Astrocyte (in vitro differentiated cells and primary cell): ENCODE data around the gene RASSF6. TPM values are rescaled to one million over a fixed set of nuclear protein-coding genes. Genes with fewer than 3 reads are reported as not detected.

Experiments used
- DNase-seq: peaks from one replicate; pipeline ENCODE4 v3.0.0-alpha.2; 2010; ENCODE audit warnings: low read depth
- FAIRE-seq: peaks from 2 replicates; lab custom pipeline; 2011; peaks lifted over from hg19 to GRCh38; lab: Jason Lieb, UNC
- H2AFZ ChIP-seq: 2 replicates; pipeline ENCODE4 v1.6.0; 2012; ENCODE audit warnings: low read depth, low read length, inconsistent platforms
- H3K27ac ChIP-seq: 2 replicates; pipeline ENCODE4 v1.5.1; 2011; ENCODE audit warnings: low read depth, low read length, inconsistent platforms
- H3K27me3 ChIP-seq: 2 replicates; pipeline ENCODE4 v1.6.0; 2011; ENCODE audit warnings: low read length, inconsistent platforms; ENCODE audit not compliant: insufficient read depth
- H3K36me3 ChIP-seq: 2 replicates; pipeline ENCODE4 v1.5.1; 2011; ENCODE audit warnings: low read length, inconsistent platforms; ENCODE audit not compliant: insufficient read depth
- H3K4me1 ChIP-seq: 2 replicates; pipeline ENCODE4 v1.5.1; 2011; ENCODE audit warnings: low read length, inconsistent platforms; ENCODE audit not compliant: insufficient read depth
- H3K4me2 ChIP-seq: 2 replicates; pipeline ENCODE4 v1.6.0; 2012; ENCODE audit warnings: low read length, inconsistent platforms
- H3K4me3 ChIP-seq: 2 replicates; pipeline ENCODE4 v1.5.1; 2011; ENCODE audit warnings: low read depth, mild to moderate bottlenecking, low read length, inconsistent platforms; ENCODE audit not compliant: insufficient read depth
- H3K79me2 ChIP-seq: 2 replicates; pipeline ENCODE4 v1.6.0; 2012; ENCODE audit warnings: mild to moderate bottlenecking, low read length, inconsistent platforms; ENCODE audit not compliant: insufficient read depth
- H3K9ac ChIP-seq: 2 replicates; pipeline ENCODE4 v1.6.0; 2012; ENCODE audit warnings: mild to moderate bottlenecking, low read length, inconsistent platforms
- H3K9me3 ChIP-seq: 2 replicates; pipeline ENCODE4 v1.5.1; 2012; ENCODE audit warnings: low read depth, mild to moderate bottlenecking, low read length, inconsistent platforms; ENCODE audit not compliant: insufficient read depth
- H4K20me1 ChIP-seq: 2 replicates; pipeline ENCODE4 v1.6.0; 2012; ENCODE audit warnings: low read length, inconsistent platforms; ENCODE audit not compliant: insufficient read depth
- H3K27ac Mint-ChIP-seq: one replicate; pipeline ENCODE4 v1.8.0; 2021; ENCODE audit warnings: mild to moderate bottlenecking, mixed read lengths; ENCODE audit not compliant: unreplicated experiment
- H3K27me3 Mint-ChIP-seq: one replicate; pipeline ENCODE4 v1.8.0; 2021; ENCODE audit warnings: low read depth, mixed read lengths; ENCODE audit not compliant: unreplicated experiment
- H3K36me3 Mint-ChIP-seq: one replicate; pipeline ENCODE4 v1.8.0; 2021; ENCODE audit warnings: low read depth, mixed read lengths; ENCODE audit not compliant: unreplicated experiment
- H3K4me1 Mint-ChIP-seq: one replicate; pipeline ENCODE4 v1.8.0; 2021; ENCODE audit warnings: low read depth, mixed read lengths; ENCODE audit not compliant: unreplicated experiment
- H3K4me3 Mint-ChIP-seq: one replicate; pipeline ENCODE4 v1.8.0; 2021; ENCODE audit warnings: mild to moderate bottlenecking, moderate library complexity, mixed read lengths; ENCODE audit not compliant: unreplicated experiment
- H3K9me3 Mint-ChIP-seq: one replicate; pipeline ENCODE4 v1.8.0; 2021; ENCODE audit warnings: mild to moderate bottlenecking, mixed read lengths; ENCODE audit not compliant: unreplicated experiment
- EZH2 ChIP-seq: IDR thresholded peaks from 2 replicates; pipeline ENCODE4 v1.6.1; 2012; ENCODE audit warnings: mild to moderate bottlenecking, low read length, inconsistent platforms; ENCODE audit not compliant: insufficient read depth
- total RNA-seq: library from RNA; stranded (reverse); gene quantifications from 2 replicates; pipeline ENCODE4 v1.2.1, GENCODE V29; 2021
- TF ChIP-seq, protein P1 (sequence below): IDR thresholded peaks from 2 replicates; pipeline ENCODE4 v1.5.1; 2011; ENCODE audit warnings: low read depth, mild to moderate bottlenecking, inconsistent platforms, low read length, moderate library complexity; ENCODE audit not compliant: insufficient read depth

The RASSF6 gene
- total RNA-seq, 1 donor from 2014 or later: 0.14 TPM

DNA sequence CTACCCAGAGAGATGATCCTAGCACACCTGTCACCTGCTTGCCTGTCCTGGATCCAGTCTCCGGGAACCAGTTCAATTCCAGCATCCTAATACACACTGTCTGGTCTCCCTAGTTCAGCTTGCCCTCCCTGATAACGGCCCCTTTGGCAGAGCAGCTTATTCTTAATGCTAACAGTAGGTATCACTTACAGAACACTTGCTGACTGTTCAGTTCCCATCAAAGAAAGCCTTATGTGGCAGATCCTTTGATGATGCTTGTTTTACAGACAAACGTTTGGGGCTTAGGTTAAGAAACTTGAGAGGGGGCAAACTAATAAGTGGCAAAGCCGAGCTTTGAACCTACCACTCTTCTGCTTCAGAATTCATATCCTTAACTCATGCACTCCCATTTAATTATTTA, 890 bp downstream of the RASSF6 start:
- Histone ChIP-seq H3K9me3 (no peaks in the 10 kb centered on the region), H3K27ac (no peak overlapping the region), H3K36me3 (no peaks in the 10 kb centered on the region), H3K4me2 (no peak overlapping the region), H2AFZ (no peak overlapping the region), H3K4me3 (no peak overlapping the region), H4K20me1 (no peaks in the 10 kb centered on the region), H3K27me3 (peaks cover 3% of the 10 kb centered on the region), H3K4me1 (no peaks in the 10 kb centered on the region), H3K79me2 (no peaks in the 10 kb centered on the region), H3K9ac (no peak overlapping the region)
- Mint-ChIP-seq H3K27me3 (peaks cover 3% of the 10 kb centered on the region), H3K4me1 (peaks cover 6% of the 10 kb centered on the region), H3K36me3 (no peaks in the 10 kb centered on the region), H3K4me3 (no peak overlapping the region), H3K9me3 (no peaks in the 10 kb centered on the region), H3K27ac (no peak overlapping the region)
- DNase-seq: no peak
- TF ChIP-seq, protein P1, sequence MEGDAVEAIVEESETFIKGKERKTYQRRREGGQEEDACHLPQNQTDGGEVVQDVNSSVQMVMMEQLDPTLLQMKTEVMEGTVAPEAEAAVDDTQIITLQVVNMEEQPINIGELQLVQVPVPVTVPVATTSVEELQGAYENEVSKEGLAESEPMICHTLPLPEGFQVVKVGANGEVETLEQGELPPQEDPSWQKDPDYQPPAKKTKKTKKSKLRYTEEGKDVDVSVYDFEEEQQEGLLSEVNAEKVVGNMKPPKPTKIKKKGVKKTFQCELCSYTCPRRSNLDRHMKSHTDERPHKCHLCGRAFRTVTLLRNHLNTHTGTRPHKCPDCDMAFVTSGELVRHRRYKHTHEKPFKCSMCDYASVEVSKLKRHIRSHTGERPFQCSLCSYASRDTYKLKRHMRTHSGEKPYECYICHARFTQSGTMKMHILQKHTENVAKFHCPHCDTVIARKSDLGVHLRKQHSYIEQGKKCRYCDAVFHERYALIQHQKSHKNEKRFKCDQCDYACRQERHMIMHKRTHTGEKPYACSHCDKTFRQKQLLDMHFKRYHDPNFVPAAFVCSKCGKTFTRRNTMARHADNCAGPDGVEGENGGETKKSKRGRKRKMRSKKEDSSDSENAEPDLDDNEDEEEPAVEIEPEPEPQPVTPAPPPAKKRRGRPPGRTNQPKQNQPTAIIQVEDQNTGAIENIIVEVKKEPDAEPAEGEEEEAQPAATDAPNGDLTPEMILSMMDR: no peak
- TF ChIP-seq EZH2: no peak
- FAIRE-seq: no peak

DNA sequence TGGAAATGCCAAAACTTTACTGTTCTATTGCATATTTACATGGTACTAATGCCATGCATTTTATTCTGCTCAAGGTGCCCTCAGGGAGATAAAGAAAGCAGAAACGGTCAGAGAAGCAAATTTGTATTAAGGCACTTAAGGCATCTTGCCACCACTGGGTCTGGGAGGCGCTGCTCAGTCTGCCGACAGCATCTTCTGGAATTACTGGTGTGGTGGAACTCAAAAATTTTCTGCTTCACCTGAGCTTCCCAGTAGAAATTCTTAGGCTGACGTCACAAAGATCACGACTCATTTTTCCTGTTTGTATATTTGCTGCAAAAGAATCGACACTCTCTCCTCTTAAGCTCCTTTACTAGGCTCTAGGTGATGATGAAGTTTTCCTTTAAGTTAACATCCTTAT, 3.0 kb downstream of the RASSF6 start:
- FAIRE-seq: no peak

DNA sequence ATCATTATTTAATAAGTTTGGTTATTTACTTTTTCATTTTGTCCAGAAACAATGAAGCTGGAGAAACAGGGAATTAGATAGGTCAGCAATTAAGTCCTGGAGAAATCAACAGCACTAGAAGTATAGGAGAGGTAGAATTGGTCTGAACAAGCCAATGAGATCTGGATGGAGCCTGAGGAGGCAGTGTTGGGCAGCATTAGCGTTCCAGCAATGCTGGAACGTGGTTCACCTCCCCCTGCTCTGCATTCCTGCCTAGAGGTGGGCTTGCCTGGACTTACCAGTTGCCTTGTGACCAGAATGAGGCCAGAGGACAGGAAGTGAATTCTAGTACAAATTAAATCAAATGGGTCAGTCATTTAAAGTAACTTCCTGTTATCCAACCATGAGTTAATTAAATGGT, 4.6 kb downstream of the RASSF6 start:
- Histone ChIP-seq H3K4me2 (no peak overlapping the region), H3K9ac (no peak overlapping the region), H3K27ac (no peak overlapping the region), H3K9me3 (no peaks in the 10 kb centered on the region), H3K4me1 (no peaks in the 10 kb centered on the region), H2AFZ (no peak overlapping the region), H3K4me3 (no peak overlapping the region), H3K79me2 (no peaks in the 10 kb centered on the region), H3K27me3 (peaks cover 2% of the 10 kb centered on the region), H4K20me1 (no peaks in the 10 kb centered on the region), H3K36me3 (no peaks in the 10 kb centered on the region)
- H3K36me3 Mint-ChIP-seq: no peaks in the 10 kb centered on the region
- FAIRE-seq (no peak), DNase-seq (no peak)
- no peak for TF ChIP-seq EZH2
- TF ChIP-seq, protein P1: no peak
- H3K4me1 Mint-ChIP-seq: peaks cover 5% of the 10 kb centered on the region
- peaks cover 3% of the 10 kb centered on the region for H3K27me3 Mint-ChIP-seq
- H3K27ac Mint-ChIP-seq: no peak overlapping the region
- no peak overlapping the region for H3K4me3 Mint-ChIP-seq
- no peaks in the 10 kb centered on the region for H3K9me3 Mint-ChIP-seq

More for the DNA sequence above, 3.0 kb downstream of the RASSF6 start:
- no peaks in the 10 kb centered on the region for H3K4me1 ChIP-seq
- no peak overlapping the region for H2AFZ ChIP-seq
- DNase-seq: no peak
- no peaks in the 10 kb centered on the region for H3K9me3 Mint-ChIP-seq
- H3K79me2 ChIP-seq: no peaks in the 10 kb centered on the region
- no peak overlapping the region for H3K27ac ChIP-seq
- H3K4me3 Mint-ChIP-seq: no peak overlapping the region
- peaks cover 6% of the 10 kb centered on the region for H3K4me1 Mint-ChIP-seq
- H3K36me3 Mint-ChIP-seq: no peaks in the 10 kb centered on the region
- no peaks in the 10 kb centered on the region for H3K36me3 ChIP-seq
- no peak overlapping the region for H3K27ac Mint-ChIP-seq
- TF ChIP-seq, protein P1: no peak
- TF ChIP-seq EZH2: no peak
- H3K4me3 ChIP-seq: no peak overlapping the region
- peaks cover 3% of the 10 kb centered on the region for H3K27me3 ChIP-seq
- H3K9ac ChIP-seq: no peak overlapping the region
- no peak overlapping the region for H3K4me2 ChIP-seq
- H3K9me3 ChIP-seq: no peaks in the 10 kb centered on the region
- no peaks in the 10 kb centered on the region for H4K20me1 ChIP-seq
- H3K27me3 Mint-ChIP-seq: peaks cover 3% of the 10 kb centered on the region
